ENCODE measurements around the gene MYLK. TPM values are rescaled to one million over a fixed set of nuclear protein-coding genes. Genes with fewer than 3 reads are reported as not detected.

MYLK gene
- total and polyA plus RNA-seq, 2 of the 4 experiments (the other 2 are of a cell fraction) = 299 to 484 TPM

DNA sequence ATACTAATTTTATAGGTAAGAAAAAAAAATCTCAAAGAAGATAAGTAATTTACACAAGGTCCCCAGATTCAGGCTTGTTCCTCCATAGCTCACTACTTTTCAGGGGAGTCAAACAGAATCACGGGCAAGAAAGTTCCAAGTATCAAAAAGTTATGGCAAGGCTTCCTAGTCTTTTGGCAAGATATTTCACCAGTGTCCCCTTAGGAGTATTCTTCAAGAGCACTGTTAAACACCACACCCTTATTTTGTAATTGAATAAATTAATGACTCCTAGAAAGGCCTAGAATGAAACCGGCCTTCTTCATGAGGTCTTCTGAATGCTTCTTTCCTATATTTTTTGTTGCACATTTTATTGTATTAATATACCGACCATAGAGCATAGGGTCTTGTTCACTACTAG, 109.7 kb downstream of the MYLK start (continued):
- TF ChIP-seq, protein P1, sequence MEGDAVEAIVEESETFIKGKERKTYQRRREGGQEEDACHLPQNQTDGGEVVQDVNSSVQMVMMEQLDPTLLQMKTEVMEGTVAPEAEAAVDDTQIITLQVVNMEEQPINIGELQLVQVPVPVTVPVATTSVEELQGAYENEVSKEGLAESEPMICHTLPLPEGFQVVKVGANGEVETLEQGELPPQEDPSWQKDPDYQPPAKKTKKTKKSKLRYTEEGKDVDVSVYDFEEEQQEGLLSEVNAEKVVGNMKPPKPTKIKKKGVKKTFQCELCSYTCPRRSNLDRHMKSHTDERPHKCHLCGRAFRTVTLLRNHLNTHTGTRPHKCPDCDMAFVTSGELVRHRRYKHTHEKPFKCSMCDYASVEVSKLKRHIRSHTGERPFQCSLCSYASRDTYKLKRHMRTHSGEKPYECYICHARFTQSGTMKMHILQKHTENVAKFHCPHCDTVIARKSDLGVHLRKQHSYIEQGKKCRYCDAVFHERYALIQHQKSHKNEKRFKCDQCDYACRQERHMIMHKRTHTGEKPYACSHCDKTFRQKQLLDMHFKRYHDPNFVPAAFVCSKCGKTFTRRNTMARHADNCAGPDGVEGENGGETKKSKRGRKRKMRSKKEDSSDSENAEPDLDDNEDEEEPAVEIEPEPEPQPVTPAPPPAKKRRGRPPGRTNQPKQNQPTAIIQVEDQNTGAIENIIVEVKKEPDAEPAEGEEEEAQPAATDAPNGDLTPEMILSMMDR (conservative IDR thresholded peaks at IDR 0.05; ENCODE audit: low read depth, low read length) = no peak
- TF ChIP-seq MXI1 (IDR thresholded peaks at IDR 0.05; ENCODE audit: borderline replicate concordance, low read depth, low read length) = no peak
- no peak for TF ChIP-seq FOS (IDR thresholded peaks at IDR 0.05; ENCODE audit: low read depth, low read length)
- TF ChIP-seq CHD1 (IDR thresholded peaks at IDR 0.05; ENCODE audit: low read depth, low read length) = no peak
- no peak for TF ChIP-seq MAZ (IDR thresholded peaks at IDR 0.05; ENCODE audit: borderline replicate concordance, low read depth, low read length)

All from IMR-90 (cell line).